GM03348 (cell line): ENCODE measurements around the gene TTC39A.
"Not testable (repeated sequence)": the region's sequence is repeated elsewhere in the genome, so short reads cannot be mapped to it uniquely, and the experiment has no call there.

ENCODE experiments used
- DNase-seq: peaks from one replicate; pipeline ENCODE4 v3.0.0; 2012; ENCODE audit warnings: low spot score

The TTC39A gene

DNA sequence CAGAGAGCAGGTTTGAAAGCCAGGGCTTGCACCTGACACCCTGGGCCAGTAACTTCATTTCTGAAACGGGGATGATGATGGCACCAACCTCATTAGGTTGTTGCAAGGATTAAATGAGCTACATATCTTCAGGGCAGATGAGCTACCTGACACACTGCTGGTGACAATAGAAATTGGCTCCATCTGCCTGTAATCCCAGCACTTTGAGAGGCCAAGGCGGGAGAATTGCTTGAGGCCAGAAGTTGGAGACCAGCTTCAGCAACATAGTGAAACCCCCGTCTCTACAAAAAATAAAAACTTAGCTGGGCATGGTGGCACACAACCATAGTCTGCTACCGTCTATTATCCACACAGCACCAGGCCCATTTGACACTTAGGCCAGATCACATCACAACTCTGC, 6.3 kb upstream of the TTC39A start:
- DNase-seq = no peak

GRCh38 chr1:51336004-51336403, 5.6 kb upstream of the TTC39A start:
- DNase-seq = no peak

GRCh38 chr1:51331206-51332100, 1.1 kb upstream of the TTC39A start:
- DNase-seq = peak; percentile 76

DNA sequence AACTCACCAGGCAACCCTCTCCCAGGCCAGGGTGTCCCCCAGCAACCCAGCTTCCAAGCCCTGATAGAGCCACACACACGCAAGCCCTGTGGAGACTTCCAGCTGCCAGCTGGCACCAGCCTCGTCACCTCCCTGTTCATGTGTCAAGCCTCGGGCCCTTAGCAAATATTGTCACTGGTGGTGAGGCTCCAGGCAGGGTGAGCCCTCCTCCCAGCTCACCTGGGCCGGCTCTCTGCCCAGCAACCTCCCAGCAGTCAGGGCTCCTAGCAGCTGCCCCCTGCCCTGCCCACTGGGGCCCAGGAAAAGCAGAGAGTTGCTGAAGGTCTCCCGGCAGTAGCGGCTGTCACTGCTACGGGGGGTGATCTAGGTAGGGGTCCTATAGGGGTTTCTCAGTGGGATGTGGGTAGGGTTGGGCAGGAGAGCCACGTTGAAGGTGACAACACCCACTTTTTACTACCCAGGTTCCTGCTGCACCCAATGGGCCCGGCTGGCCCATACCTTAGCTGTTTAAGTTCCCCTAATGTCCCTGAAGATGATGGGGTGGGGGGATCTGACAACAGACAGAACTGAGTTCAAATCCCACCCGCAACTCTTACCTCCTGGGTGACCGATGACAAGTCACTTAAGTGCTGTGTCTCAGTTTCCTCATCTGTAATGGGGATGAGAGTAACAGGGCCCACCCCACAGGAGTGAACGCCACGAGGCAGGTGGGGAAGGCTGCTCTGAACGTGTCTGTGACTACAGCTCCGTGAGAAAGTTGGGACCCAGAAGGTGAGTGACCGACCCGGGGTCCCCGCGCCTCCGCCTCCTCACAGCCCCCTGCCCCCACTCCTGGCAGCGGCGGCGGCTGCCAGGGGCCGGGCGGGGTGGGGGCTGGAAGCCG, 678 bp downstream of the TTC39A start:
- no peak for DNase-seq

- no peak for DNase-seq
Observed at GRCh38 chr1:51328926-51329325, 1.4 kb downstream of the TTC39A start.

DNA sequence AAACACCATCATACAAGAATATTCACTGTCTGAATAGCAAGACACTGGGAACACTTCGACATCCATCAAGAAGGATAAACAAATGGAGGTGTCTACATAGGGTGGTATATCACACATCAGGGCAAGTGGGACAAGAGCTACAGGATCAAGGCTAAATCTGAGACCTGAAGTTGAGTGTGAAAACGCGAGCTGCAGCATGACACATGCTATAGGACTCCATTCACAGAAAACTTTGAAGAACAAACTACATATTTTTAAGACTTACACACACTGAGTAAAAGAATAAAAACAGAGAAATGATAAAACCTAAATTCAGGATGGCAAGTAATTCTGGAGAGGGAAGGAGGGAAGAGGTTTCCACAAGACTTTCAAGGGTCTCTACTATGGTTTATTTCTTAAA, 2.1 kb downstream of the TTC39A start:
- DNase-seq = no peak

GRCh38 chr1:51327386-51327785, 3.0 kb downstream of the TTC39A start:
- DNase-seq = peak; percentile 35

DNA sequence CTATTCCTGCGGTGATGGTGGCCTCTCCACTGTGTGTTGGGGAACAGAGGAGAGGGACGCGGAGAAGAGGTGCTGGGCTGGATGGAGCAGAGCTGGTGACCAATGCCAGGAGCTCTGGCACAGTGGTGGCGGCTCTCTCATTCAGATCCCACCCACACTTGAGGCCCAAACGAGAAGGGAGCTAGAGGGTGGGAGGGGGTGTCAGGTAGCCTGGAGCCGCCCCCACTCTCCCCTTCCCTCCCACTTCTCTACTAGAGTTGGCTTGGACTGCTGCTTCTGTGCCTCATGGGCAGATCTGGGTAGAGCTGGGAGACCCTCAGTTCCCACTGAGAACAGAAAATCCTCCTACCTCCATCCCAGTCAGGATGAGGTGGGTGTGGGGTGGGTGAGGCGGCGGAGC, 3.5 kb downstream of the TTC39A start:
- no peak for DNase-seq

DNA sequence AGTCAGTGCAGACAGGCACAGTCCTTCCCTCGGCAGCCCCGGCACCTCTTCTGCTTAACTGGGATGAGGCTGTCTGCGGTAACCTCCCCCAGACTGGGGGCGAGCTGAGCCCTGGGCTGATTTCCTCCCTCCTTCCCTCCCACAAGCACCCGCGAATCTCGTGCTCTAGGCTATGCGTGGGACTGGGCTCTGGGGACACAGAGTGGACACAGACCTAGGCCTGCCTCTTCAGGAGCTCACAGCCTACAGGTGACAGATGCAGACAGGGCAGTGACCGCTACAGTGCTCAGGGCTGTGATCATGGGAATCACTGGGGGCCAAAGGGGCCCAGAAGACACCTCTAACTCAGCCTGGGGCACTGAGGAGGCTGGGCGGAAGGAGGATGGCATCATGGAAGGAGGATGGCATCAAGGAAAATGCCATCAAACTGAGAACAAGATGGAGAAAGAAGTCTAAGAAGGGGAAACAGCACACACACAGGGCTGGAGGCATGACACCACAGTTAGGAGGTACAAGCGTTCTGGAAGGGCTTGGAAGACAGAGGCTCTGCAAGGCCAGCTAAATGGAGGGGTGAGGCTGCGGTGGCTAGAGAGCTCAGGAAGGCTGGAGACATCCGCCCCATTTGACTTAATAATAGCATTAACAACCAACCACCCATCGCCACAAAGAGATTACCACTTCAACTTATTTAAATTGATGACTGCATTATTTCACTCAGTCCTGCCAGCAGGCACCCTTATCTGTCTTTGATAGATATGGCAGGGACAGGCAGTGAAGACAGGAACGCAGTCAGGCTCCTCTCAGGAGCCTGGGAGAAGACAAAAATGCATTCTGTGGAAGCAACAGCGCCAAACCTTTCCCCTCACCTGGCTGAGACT, 4.2 kb downstream of the TTC39A start:
- DNase-seq = no peak

GRCh38 chr1:51325391-51325790, 5.0 kb downstream of the TTC39A start:
- DNase-seq = no peak

DNA sequence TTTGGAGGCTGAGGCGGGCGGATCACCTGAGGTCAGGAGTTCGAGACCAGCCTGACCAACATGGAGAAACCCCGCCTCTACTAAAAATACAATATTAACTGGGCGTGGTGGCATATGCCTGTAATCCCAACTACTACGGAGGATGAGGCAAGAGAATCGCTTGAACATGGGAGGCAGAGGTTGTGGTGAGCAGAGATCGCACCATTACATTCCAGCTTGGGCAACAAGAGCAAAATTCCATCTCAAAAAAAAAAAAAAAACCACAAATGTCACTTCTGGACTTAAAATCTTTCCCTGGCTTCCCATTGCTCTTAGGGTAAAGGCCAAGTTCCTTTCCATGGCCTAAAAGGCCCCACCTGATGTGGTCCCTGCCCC, 5.4 kb downstream of the TTC39A start:
- DNase-seq = not testable (repeated sequence)

DNA sequence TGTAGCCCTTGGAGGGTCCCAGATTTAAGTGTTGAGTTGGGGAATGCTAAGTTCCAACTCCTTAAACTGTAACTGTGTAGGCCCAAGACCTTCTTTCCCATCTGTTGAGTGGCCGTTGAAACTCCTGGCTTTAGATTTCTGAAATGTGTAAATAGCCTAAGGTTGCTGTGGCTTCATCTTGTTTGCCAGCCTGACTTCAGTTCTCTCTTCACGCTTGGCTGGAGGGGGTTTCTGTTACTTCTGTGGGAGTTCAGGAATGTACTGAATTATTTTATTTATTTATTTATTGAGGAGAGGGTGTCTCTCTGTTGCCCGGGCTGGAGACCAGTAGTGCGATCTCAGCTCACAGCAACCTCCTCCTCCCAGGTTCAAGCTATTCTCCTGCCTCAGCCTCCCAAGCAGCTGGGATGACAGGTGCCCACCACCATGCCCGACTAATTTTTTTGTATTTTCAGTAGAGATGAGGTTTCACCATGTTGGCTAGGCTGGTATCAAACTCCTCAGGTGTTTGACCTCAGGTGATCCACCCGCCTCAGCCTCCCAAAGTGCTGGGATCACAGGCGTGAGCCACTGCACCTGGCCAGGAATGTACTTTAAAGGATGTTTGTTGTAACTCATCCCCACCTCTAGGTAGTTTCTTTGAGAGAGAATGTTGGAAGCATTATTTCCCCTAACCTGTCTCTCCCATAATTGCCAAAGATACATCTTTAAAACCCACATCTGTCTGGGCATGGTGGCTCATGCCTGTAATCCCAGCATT, 5.9 kb downstream of the TTC39A start:
- DNase-seq = no peak

GRCh38 chr1:51323778-51324177, 6.6 kb downstream of the TTC39A start:
- DNase-seq = no peak

- DNase-seq = no peak
Observed at GRCh38 chr1:51322417-51323101, 7.8 kb downstream of the TTC39A start.

DNA sequence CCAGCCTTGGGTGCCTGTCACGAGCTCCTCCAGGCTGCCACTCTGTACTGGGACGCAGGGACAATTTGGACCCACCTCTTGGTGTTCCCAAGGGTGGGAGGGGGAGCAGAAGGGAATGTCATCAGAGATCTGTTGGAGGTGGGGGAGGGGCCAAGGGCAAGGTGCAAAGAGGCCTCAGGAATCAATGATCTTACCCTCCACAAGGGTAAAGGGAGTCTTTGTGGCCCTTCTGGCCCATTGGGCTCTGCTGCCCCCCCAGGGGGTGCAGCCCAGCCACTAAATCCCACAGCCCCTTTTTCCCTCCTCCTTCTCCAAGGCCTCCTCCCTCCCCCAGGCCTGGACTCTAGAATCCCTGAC, 8.5 kb downstream of the TTC39A start:
- no peak for DNase-seq

DNA sequence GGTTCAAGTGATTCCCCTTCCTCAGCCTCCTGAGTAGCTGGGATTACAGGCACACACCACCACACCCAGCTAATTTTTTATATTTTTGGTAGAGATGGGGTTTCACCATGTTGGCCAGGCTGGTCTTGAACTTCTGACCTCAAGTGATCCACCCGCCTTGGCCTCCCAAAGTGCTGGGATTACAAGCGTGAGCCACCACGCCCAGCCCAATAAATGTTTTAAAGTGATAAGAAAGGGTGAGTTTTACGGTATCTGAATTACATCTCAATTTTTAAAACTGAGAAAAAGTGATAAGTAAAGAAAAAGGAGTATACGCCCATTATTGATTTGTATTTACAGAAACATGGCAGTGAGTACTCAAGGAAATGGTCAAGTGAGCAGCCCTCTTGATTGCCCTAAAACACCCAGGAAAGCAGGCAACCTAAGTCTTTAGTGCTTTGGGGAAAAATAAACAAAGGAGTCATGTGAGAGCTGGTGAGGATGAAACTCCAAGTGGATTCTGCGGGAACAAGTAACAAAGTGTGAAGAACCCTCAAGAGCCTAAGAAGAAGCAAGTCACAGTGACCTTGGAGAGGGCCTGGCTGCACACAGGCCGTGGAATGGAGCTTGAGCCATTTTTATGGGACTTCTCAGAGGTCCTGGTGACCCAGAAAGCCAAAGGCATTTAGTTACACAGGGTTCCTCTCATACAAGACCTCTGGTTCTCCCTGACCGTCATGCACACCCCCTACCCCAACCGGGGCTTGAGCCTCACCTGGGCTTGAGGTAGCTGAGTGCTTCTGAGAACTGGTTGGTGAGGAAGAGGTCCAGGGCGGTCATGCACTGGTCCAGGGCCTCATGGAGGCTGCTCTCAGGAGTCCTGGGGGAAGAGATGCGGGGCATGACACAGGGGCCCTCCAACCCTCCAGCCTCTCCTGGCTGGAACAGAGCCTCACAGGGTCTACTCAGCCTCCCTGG, 9.1 kb downstream of the TTC39A start:
- DNase-seq = no peak

DNA sequence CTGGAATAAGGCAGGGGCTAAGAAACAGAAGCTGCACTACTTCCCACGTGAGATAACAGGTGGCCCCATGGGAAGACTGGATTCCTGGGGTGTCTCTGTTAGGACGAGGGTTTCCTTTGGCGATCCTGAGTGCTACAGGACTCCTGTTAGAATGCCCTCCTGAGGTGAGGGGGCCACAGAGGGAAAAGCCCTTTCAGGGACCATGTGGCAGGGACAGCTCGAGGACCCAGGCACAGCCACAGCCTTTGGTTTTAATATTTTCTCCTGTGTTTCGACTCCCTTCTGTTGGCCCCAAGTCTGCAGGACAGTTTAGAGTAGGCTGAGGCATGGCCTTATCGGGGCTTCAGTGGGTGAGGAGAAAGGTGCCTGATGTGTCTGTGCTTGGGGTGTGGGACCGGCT, 12.6 kb downstream of the TTC39A start:
- no peak for DNase-seq

DNA sequence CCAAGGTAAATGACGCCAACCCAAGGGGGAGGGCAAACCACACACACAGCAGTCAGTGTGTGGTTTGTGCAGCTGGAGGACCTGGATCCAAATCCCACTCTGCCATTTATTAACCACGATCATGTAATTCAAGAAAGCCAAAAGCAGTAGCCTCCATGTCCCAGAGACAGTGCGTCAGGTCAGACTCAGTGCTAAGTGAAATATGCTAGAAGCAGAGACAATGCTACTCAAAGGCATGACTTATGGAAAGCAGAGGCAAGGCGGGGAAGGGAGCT, 13.6 kb downstream of the TTC39A start:
- DNase-seq = no peak

GRCh38 chr1:51316113-51316845, 14.1 kb downstream of the TTC39A start:
- DNase-seq = no peak
